Endothelial cell of umbilical vein (primary cell): ENCODE results near the gene ZNF181. TPM values are rescaled to one million over a fixed set of nuclear protein-coding genes. Genes with fewer than 3 reads are reported as not detected.

Experiments used
- BruUV-seq: library from RNA; stranded (reverse); fragments of 400-500 nt; replicated peaks from 2 replicates; lab custom pipeline; 2021; lab: Mats Ljungman, UMichigan
- CTCF ChIA-PET: fragments of 300-600, 350-600 bp; sonication (Branson Sonifier 250); formaldehyde crosslinking; loops from one replicate; lab custom pipeline; 2021; ENCODE audit warnings: antibody characterized with exemption, inconsistent platforms; lab: Charles Lee
- POLR2A ChIA-PET: fragments of 300-600, 350-600 bp; sonication (Branson Sonifier 250); formaldehyde crosslinking; loops from one replicate; lab custom pipeline; 2021; ENCODE audit warnings: antibody characterized with exemption, inconsistent platforms; lab: Charles Lee
- DNase-seq: peaks from one replicate; pipeline ENCODE4 v3.0.0-alpha.2; 2011; ENCODE audit warnings: low read depth, low spot score
- FAIRE-seq: peaks from 2 replicates; lab custom pipeline; 2011; peaks lifted over from hg19 to GRCh38; lab: Jason Lieb, UNC
- H2AFZ ChIP-seq: 2 replicates; pipeline ENCODE4 v1.6.0; 2012; ENCODE audit warnings: low read depth, low read length, control low read depth, inconsistent platforms
- H3K27ac ChIP-seq: 2 replicates; pipeline ENCODE4 v1.5.1; 2011; ENCODE audit warnings: low read depth, mild to moderate bottlenecking, control low read depth, low read length, moderate library complexity; ENCODE audit not compliant: insufficient read depth
- H3K27me3 ChIP-seq, 2 experiments: 2 replicates each; pipeline versions ENCODE4 v1.6.0 to v1.6.1; 2011; ENCODE audit warnings: low read length in 2 of 2, mixed read lengths in 1 of 2; ENCODE audit not compliant: control insufficient read depth in 2 of 2, insufficient read depth in 2 of 2
- H3K36me3 ChIP-seq, 2 experiments: 2 replicates in 1 of 2; 3 replicates in 1 of 2; pipeline ENCODE4 v1.5.1; 2011; ENCODE audit warnings: low read length in 2 of 2, mild to moderate bottlenecking in 1 of 2, moderate library complexity in 1 of 2; ENCODE audit not compliant: control insufficient read depth in 2 of 2, insufficient read depth in 2 of 2; ENCODE audit errors: extremely low read depth in 1 of 2
- H3K4me1 ChIP-seq: 3 replicates; pipeline ENCODE4 v1.5.1; 2011; ENCODE audit warnings: mild to moderate bottlenecking, low read length; ENCODE audit not compliant: control insufficient read depth, insufficient read depth; ENCODE audit errors: extremely low read depth
- H3K4me2 ChIP-seq: 2 replicates; pipeline ENCODE4 v1.6.1; 2011; ENCODE audit warnings: low read length, control low read depth, mixed read lengths; ENCODE audit not compliant: insufficient read depth
- H3K4me3 ChIP-seq, 3 experiments: fragments of 200-600 bp in 1 of 3; sonication (generic), shearing (Covaris generic) in 1 of 3; replicated peaks in 1 of 3; 2 replicates each; pipeline ENCODE4 v1.5.1; 2011 to 2016; ENCODE audit warnings: control low read depth in 3 of 3, low read length in 3 of 3, mild to moderate bottlenecking in 2 of 3, inconsistent platforms in 1 of 3, low read depth in 1 of 3, moderate library complexity in 1 of 3; ENCODE audit not compliant: insufficient read depth in 1 of 3
- H3K79me2 ChIP-seq: 2 replicates; pipeline ENCODE4 v1.6.0; 2012; ENCODE audit warnings: low read length, inconsistent platforms; ENCODE audit not compliant: control insufficient read depth, insufficient read depth
- H3K9ac ChIP-seq: replicated peaks from 2 replicates; pipeline ENCODE3; 2011; ENCODE audit warnings: low read length, control low read depth; ENCODE audit not compliant: insufficient read depth; ENCODE audit errors: extremely low read depth
- H3K9me1 ChIP-seq: replicated peaks from 3 replicates; pipeline ENCODE4 v1.6.0; 2011; ENCODE audit warnings: mild to moderate bottlenecking, low read length; ENCODE audit not compliant: control insufficient read depth, insufficient read depth; ENCODE audit errors: extremely low read depth
- H3K9me3 ChIP-seq: replicated peaks from 2 replicates; pipeline ENCODE4 v1.5.1; 2012; ENCODE audit warnings: low read length, inconsistent platforms; ENCODE audit not compliant: control insufficient read depth, insufficient read depth
- H4K20me1 ChIP-seq: replicated peaks from 2 replicates; pipeline ENCODE3; 2011; ENCODE audit warnings: mild to moderate bottlenecking, low read length; ENCODE audit not compliant: control insufficient read depth, insufficient read depth; ENCODE audit errors: extremely low read depth
- EZH2 ChIP-seq: IDR thresholded peaks from 2 replicates; pipeline ENCODE4 v1.6.1; 2012; ENCODE audit warnings: borderline replicate concordance, low read depth, mild to moderate bottlenecking, moderate library complexity, low read length, inconsistent platforms; ENCODE audit not compliant: severe bottlenecking
- FOS ChIP-seq: IDR thresholded peaks from 2 replicates; pipeline ENCODE4 v1.6.1; 2011; ENCODE audit warnings: mild to moderate bottlenecking, low read length, moderate library complexity, borderline replicate concordance; ENCODE audit not compliant: insufficient read depth
- GATA2 ChIP-seq: IDR thresholded peaks from 2 replicates; pipeline ENCODE4 v1.7.0; 2011; ENCODE audit warnings: low read depth, mild to moderate bottlenecking, moderate library complexity, mixed read lengths, low read length; ENCODE audit not compliant: insufficient read length, insufficient read depth
- JUN ChIP-seq: IDR thresholded peaks from 2 replicates; pipeline ENCODE4 v1.6.1; 2011; ENCODE audit warnings: borderline replicate concordance, low read depth; ENCODE audit not compliant: insufficient read length, insufficient read depth
- MYC ChIP-seq: IDR thresholded peaks from one replicate; pipeline ENCODE4 v1.6.1; 2011; ENCODE audit warnings: mild to moderate bottlenecking, low read depth, low read length
- POLR2A ChIP-seq: IDR thresholded peaks from 2 replicates; pipeline ENCODE4 v1.6.1; 2012; ENCODE audit warnings: low read depth, mild to moderate bottlenecking, control low read depth, low read length
- POLR2AphosphoS5 ChIP-seq: IDR thresholded peaks from 2 replicates; pipeline ENCODE4 v1.6.1; 2012; ENCODE audit warnings: low read depth, mild to moderate bottlenecking, control low read depth, low read length, moderate library complexity; ENCODE audit not compliant: insufficient read depth
- dilution Hi-C: fragments of 300-500 bp; cut with MboI; formaldehyde crosslinking; loops from one replicate; pipeline ENCODE4 v1.15.0; 2019; ENCODE audit warnings: low sequenced_read_pairs; ENCODE audit not compliant: extremely low pct_ligation_motif_present
- intact Hi-C: fragments of 100-400 bp; cut with micrococcal nuclease; formaldehyde crosslinking; loops from one replicate; pipeline ENCODE4 v1.10.0; 2022
- polyA plus RNA-seq, 4 experiments: library from polyadenylated mRNA; depleted of rRNA in 3 of 4; stranded (reverse) in 3 of 4; unstranded in 1 of 4; fragments of >200 nt; gene quantifications; 2 replicates each; pipeline versions ENCODE4 v1.2.1 to v1.2.3, GENCODE V29; 2011 to 2012; ENCODE audit warnings: missing spikeins in 1 of 4
- total RNA-seq: library from RNA; stranded (reverse); gene quantifications from 2 replicates; pipeline ENCODE4 v1.2.3, GENCODE V29; 2021
- TF ChIP-seq, protein P1 (sequence below), 2 donors: IDR thresholded peaks; 1 replicate in 1 of 2; 2 replicates in 1 of 2; pipeline ENCODE4 v1.5.1; 2011; ENCODE audit warnings: low read length in 2 of 2, mild to moderate bottlenecking in 2 of 2, moderate library complexity in 2 of 2, control low read depth in 1 of 2, inconsistent platforms in 1 of 2, low read depth in 1 of 2; ENCODE audit not compliant: insufficient read depth in 1 of 2; ENCODE audit errors: extremely low read depth in 1 of 2
- TF ChIP-seq, protein P2 (sequence below): IDR thresholded peaks from 2 replicates; pipeline ENCODE4 v1.6.1; 2011; ENCODE audit not compliant: insufficient read depth, insufficient read length

ZNF181 gene
- total and polyA plus RNA-seq, 2 donors (not counting 3 experiments of a cell fraction or from before 2014, with no cell fraction given), result 4.7 to 5.0 TPM

DNA sequence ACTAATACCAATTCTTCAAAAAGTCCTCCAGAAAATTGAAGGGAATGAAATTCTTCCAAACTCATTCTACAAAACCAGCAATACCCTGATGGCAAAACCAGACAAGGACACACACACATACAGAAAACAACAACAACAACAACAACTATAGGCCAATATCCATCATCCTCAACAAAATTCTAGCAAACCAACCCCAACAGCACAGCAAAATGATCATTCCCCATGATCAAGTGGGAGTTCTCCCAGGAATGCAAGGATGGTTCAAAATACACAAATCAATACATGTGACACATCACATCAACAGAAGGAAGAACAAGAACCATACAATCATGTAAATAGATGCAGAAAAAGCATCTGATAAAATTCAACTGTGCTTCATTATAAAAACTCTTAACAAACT lies 18.7 kb upstream of the ZNF181 start:
- Histone ChIP-seq H3K27ac (no peak overlapping the region), H2AFZ (no peak overlapping the region), H3K9ac (no peak overlapping the region), H3K27me3 (peaks cover 1 to 3% of the 10 kb centered on the region in 2 experiments), H3K4me3 (no peak overlapping the region), H3K4me2 (no peak overlapping the region), H3K9me3 (peaks cover 5% of the 10 kb centered on the region), H3K36me3 (no peaks in the 10 kb centered on the region), H3K79me2 (no peaks in the 10 kb centered on the region), H3K9me1 (no peaks in the 10 kb centered on the region), H3K4me1 (no peaks in the 10 kb centered on the region), H4K20me1 (no peaks in the 10 kb centered on the region)
- TF ChIP-seq POLR2AphosphoS5 (no peak), MYC (no peak), EZH2 (no peak), FOS (no peak), GATA2 (no peak), JUN (no peak), POLR2A (no peak)
- TF ChIP-seq, protein P1, sequence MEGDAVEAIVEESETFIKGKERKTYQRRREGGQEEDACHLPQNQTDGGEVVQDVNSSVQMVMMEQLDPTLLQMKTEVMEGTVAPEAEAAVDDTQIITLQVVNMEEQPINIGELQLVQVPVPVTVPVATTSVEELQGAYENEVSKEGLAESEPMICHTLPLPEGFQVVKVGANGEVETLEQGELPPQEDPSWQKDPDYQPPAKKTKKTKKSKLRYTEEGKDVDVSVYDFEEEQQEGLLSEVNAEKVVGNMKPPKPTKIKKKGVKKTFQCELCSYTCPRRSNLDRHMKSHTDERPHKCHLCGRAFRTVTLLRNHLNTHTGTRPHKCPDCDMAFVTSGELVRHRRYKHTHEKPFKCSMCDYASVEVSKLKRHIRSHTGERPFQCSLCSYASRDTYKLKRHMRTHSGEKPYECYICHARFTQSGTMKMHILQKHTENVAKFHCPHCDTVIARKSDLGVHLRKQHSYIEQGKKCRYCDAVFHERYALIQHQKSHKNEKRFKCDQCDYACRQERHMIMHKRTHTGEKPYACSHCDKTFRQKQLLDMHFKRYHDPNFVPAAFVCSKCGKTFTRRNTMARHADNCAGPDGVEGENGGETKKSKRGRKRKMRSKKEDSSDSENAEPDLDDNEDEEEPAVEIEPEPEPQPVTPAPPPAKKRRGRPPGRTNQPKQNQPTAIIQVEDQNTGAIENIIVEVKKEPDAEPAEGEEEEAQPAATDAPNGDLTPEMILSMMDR (IDR thresholded peaks at IDR 0.05; ENCODE audit: extremely low read depth in 1 of 2, insufficient read depth in 1 of 2, low read depth in 1 of 2, low read length in 2 of 2), result no peak
- TF ChIP-seq, protein P2, sequence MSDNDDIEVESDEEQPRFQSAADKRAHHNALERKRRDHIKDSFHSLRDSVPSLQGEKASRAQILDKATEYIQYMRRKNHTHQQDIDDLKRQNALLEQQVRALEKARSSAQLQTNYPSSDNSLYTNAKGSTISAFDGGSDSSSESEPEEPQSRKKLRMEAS, result no peak
- FAIRE-seq (no peak), DNase-seq (no peak)
- dilution Hi-C loops, result no loop called here
- intact Hi-C loops, result no loop called here
- POLR2A ChIA-PET, result no interaction called here
- no TSS peak for BruUV-seq
- CTCF ChIA-PET, result interaction anchor here (2.3 kb wide), 1 partner anchor 76 kb away, joined by 7 read pairs; no protein-coding TSS in a partner anchor
